SK-N-SH (cell line): ENCODE data around the gene C6.

Source experiments
- CTCF ChIP-seq: fragments of 200-600 bp; sonication (generic); IDR thresholded peaks from 2 replicates; pipeline ENCODE4 v1.6.1; 2017; ENCODE audit warnings: antibody characterized with exemption, mild to moderate bottlenecking, moderate library complexity
- ELF1 ChIP-seq: IDR thresholded peaks from 2 replicates; pipeline ENCODE4 v1.4.0; 2012
- EP300 ChIP-seq, 2 experiments: IDR thresholded peaks; 2 replicates each; pipeline versions ENCODE4 v1.4.0 to v1.6.1; 2012; ENCODE audit warnings: borderline replicate concordance in 1 of 2, low read depth in 1 of 2, low read length in 1 of 2
- EZH2phosphoT487 ChIP-seq: fragments of 200-600 bp; sonication (generic); IDR thresholded peaks from 2 replicates; pipeline ENCODE4 v1.6.1; 2017; ENCODE audit warnings: low read depth, mixed run types, mild to moderate bottlenecking, antibody characterized with exemption, moderate library complexity, borderline replicate concordance
- FOXJ3 ChIP-seq: sonication (generic); formaldehyde crosslinking; IDR thresholded peaks from 2 replicates; pipeline ENCODE4 v1.5.1; 2020; ENCODE audit warnings: mild to moderate bottlenecking, missing genetic modification reagents
- IRF3 ChIP-seq: fragments of 150-350 bp; IDR thresholded peaks from 2 replicates; pipeline ENCODE4 v1.6.1; 2016; ENCODE audit warnings: mild to moderate bottlenecking, low read depth, low read length
- MXI1 ChIP-seq: IDR thresholded peaks from 2 replicates; pipeline ENCODE4 v1.6.1; 2012; ENCODE audit warnings: mild to moderate bottlenecking, low read depth, low read length, improper control_type of control experiment
- NFIC ChIP-seq: IDR thresholded peaks from 2 replicates; pipeline ENCODE4 v1.4.0; 2012; ENCODE audit warnings: borderline replicate concordance
- POLR2AphosphoS5 ChIP-seq: IDR thresholded peaks from 2 replicates; pipeline ENCODE4 v1.6.1; 2012; ENCODE audit warnings: low read depth, low read length
- TEAD4 ChIP-seq: IDR thresholded peaks from 2 replicates; pipeline ENCODE4 v1.4.0; 2012; ENCODE audit warnings: mild to moderate bottlenecking, borderline replicate concordance; ENCODE audit not compliant: insufficient read depth
- YY1 ChIP-seq: IDR thresholded peaks from 2 replicates; pipeline ENCODE4 v1.4.0; 2012; ENCODE audit warnings: low read depth, mild to moderate bottlenecking
- TF ChIP-seq, protein P1 (sequence below): IDR thresholded peaks from 2 replicates; pipeline ENCODE4 v1.6.1; 2012; ENCODE audit warnings: mild to moderate bottlenecking, low read depth, low read length, moderate library complexity

GRCh38 chr5:41181691-41182564 is 31.4 kb downstream of the C6 start:
- TF ChIP-seq CTCF (no peak), ELF1 (no peak), EZH2phosphoT487 (no peak), EP300 (IDR thresholded peaks at IDR 0.05; ENCODE audit: borderline replicate concordance in 1 of 2, low read depth in 1 of 2, low read length in 1 of 2) (no peak), YY1 (no peak), NFIC (no peak), MXI1 (no peak), POLR2AphosphoS5 (no peak), IRF3 (no peak), TEAD4 (no peak), FOXJ3 (no peak)
- TF ChIP-seq, protein P1, sequence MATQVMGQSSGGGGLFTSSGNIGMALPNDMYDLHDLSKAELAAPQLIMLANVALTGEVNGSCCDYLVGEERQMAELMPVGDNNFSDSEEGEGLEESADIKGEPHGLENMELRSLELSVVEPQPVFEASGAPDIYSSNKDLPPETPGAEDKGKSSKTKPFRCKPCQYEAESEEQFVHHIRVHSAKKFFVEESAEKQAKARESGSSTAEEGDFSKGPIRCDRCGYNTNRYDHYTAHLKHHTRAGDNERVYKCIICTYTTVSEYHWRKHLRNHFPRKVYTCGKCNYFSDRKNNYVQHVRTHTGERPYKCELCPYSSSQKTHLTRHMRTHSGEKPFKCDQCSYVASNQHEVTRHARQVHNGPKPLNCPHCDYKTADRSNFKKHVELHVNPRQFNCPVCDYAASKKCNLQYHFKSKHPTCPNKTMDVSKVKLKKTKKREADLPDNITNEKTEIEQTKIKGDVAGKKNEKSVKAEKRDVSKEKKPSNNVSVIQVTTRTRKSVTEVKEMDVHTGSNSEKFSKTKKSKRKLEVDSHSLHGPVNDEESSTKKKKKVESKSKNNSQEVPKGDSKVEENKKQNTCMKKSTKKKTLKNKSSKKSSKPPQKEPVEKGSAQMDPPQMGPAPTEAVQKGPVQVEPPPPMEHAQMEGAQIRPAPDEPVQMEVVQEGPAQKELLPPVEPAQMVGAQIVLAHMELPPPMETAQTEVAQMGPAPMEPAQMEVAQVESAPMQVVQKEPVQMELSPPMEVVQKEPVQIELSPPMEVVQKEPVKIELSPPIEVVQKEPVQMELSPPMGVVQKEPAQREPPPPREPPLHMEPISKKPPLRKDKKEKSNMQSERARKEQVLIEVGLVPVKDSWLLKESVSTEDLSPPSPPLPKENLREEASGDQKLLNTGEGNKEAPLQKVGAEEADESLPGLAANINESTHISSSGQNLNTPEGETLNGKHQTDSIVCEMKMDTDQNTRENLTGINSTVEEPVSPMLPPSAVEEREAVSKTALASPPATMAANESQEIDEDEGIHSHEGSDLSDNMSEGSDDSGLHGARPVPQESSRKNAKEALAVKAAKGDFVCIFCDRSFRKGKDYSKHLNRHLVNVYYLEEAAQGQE = no peak
